ENCODE measurements around the gene DGKQ. TPM values are rescaled to one million over a fixed set of nuclear protein-coding genes. Genes with fewer than 3 reads are reported as not detected.

Gene DGKQ
- total and polyA plus RNA-seq, 2 donors (not counting 3 experiments of a cell fraction or from before 2014, with no cell fraction given) = 15.8 to 20.2 TPM

DNA sequence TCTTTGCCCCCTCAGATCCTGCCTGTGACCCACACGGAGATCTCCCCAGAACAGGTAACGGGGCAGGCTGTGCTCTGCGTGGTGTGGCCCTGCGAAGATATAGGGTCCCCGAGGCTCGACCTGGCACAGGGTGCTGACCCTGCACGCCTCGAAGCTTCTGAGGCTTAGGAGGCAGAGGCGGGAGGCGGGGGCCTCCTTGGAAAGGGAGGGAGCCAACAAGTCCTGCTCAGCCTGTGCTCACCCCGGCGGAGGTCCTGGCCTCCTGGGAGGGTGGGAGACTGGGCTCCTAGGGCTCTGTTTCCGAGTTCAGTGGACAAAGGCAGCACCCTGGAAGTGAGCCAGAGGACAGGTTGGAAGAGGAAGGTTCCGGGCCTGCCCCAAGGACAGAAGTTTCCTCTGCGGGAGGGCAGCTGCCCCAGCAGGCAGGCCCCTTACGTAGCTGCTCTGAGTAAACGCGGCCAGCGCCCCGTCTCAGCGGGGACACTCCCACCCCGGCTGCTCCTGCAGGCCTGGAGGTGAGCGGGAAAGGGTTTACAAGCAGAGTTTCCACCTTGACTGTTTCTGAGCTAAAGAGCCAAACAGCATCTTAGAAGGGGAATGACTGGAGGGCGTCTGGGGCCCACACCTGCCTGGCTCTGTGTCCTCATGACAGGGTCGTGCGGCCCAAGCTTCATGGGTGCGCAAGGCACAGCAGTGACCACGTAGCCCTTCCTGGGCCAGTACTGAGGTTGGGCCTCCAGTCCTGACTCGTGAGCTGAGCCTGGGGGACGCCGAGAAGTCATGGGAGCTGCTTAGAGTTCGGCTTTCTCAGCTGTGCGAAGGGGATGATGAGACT, 25.1 kb downstream of the DGKQ start:
- no peaks in the 10 kb centered on the region for H3K36me3 ChIP-seq (ENCODE audit: control insufficient read depth in 2 of 2, extremely low read depth in 1 of 2, insufficient read depth in 2 of 2, low read length in 2 of 2)
- H4K20me1 ChIP-seq (replicated peaks; ENCODE audit: control insufficient read depth, extremely low read depth, insufficient read depth, low read length) = no peaks in the 10 kb centered on the region
- no peaks in the 10 kb centered on the region for H3K9me1 ChIP-seq (replicated peaks; ENCODE audit: control insufficient read depth, extremely low read depth, insufficient read depth, low read length)
- DNase-seq (ENCODE audit: low read depth, low spot score) (no peak), FAIRE-seq (no peak)
- POLR2A ChIA-PET = interaction anchor here (0.7 kb wide), 1 partner anchor 82 kb away, joined by 3 read pairs; no protein-coding TSS in a partner anchor
- intact Hi-C loops (cut with micrococcal nuclease) (no loop called here), dilution Hi-C loops (cut with MboI; ENCODE audit: extremely low pct_ligation_motif_present, low sequenced_read_pairs) (no loop called here)
- no TSS peak for BruUV-seq (replicated peaks)
- H3K27me3 ChIP-seq (ENCODE audit: control insufficient read depth in 2 of 2, insufficient read depth in 2 of 2, low read length in 2 of 2) = no peaks in the 10 kb centered on the region
- CTCF ChIA-PET = interaction anchor here (1.4 kb wide), 1 partner anchor 12 kb away, joined by 5 read pairs; no protein-coding TSS in a partner anchor
- H3K27ac ChIP-seq (ENCODE audit: insufficient read depth, low read depth, low read length) = no peak overlapping the region
- no peaks in the 10 kb centered on the region for H3K9me3 ChIP-seq (replicated peaks; ENCODE audit: control insufficient read depth, insufficient read depth, low read length)
- no peaks in the 10 kb centered on the region for H3K79me2 ChIP-seq (ENCODE audit: control insufficient read depth, insufficient read depth, low read length)
- H3K9ac ChIP-seq (replicated peaks; ENCODE audit: extremely low read depth, insufficient read depth, low read length) = no peak overlapping the region
- H3K4me1 ChIP-seq (ENCODE audit: control insufficient read depth, extremely low read depth, insufficient read depth, low read length) = no peaks in the 10 kb centered on the region
- no peak overlapping the region for H3K4me3 ChIP-seq (replicated peaks in 1 of 3; ENCODE audit: insufficient read depth in 1 of 3, low read depth in 1 of 3, low read length in 3 of 3)
- no peak overlapping the region for H3K4me2 ChIP-seq (ENCODE audit: insufficient read depth, low read length)
- TF ChIP-seq POLR2A (IDR thresholded peaks at IDR 0.05; ENCODE audit: low read depth, low read length) (no peak), CTCF (IDR thresholded peaks at IDR 0.05; ENCODE audit: extremely low read depth in 1 of 2, insufficient read depth in 1 of 2, low read depth in 1 of 2, low read length in 2 of 2) (no peak), GATA2 (IDR thresholded peaks at IDR 0.05; ENCODE audit: insufficient read depth, insufficient read length, low read depth, low read length) (no peak), POLR2AphosphoS5 (IDR thresholded peaks at IDR 0.05; ENCODE audit: insufficient read depth, low read depth, low read length) (no peak), JUN (IDR thresholded peaks at IDR 0.05; ENCODE audit: borderline replicate concordance, insufficient read depth, insufficient read length, low read depth) (no peak), FOS (IDR thresholded peaks at IDR 0.05; ENCODE audit: borderline replicate concordance, insufficient read depth, low read length) (no peak), EZH2 (IDR thresholded peaks at IDR 0.05; ENCODE audit: borderline replicate concordance, low read depth, low read length, severe bottlenecking) (no peak), MYC (IDR thresholded peaks at IDR 0.05; ENCODE audit: low read depth, low read length) (no peak)
- TF ChIP-seq, protein P1, sequence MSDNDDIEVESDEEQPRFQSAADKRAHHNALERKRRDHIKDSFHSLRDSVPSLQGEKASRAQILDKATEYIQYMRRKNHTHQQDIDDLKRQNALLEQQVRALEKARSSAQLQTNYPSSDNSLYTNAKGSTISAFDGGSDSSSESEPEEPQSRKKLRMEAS (IDR thresholded peaks at IDR 0.05; ENCODE audit: insufficient read depth, insufficient read length) = no peak
- no peak overlapping the region for H2AFZ ChIP-seq (ENCODE audit: low read depth, low read length)

All from endothelial cell of umbilical vein (primary cell).